Liver (tissue), 9 donors: ENCODE measurements around the gene COL12A1. TPM values are rescaled to one million over a fixed set of nuclear protein-coding genes. Genes with fewer than 3 reads are reported as not detected.

Source experiments
- DNase-seq: peaks from one replicate; pipeline ENCODE4 v3.0.0-alpha.2; 2017; ENCODE audit warnings: low spot score
- H3K27ac ChIP-seq, 2 donors: one replicate each; pipeline ENCODE4 v1.7.0; 2013; ENCODE audit warnings: inconsistent platforms in 2 of 2, low read length in 2 of 2, control low read depth in 1 of 2, low read depth in 1 of 2, mild to moderate bottlenecking in 1 of 2
- H3K27me3 ChIP-seq, 4 donors: one replicate each; pipeline versions ENCODE4 v1.6.1 to v1.7.0; 2013; ENCODE audit warnings: low read length in 3 of 4, inconsistent platforms in 1 of 4, mild to moderate bottlenecking in 1 of 4, moderate library complexity in 1 of 4; ENCODE audit not compliant: control insufficient read depth in 4 of 4, insufficient read depth in 4 of 4
- H3K36me3 ChIP-seq, 4 donors: one replicate each; pipeline versions ENCODE4 v1.6.1 to v1.7.0; 2013; ENCODE audit warnings: low read length in 3 of 4, mild to moderate bottlenecking in 3 of 4, low read depth in 1 of 4, moderate library complexity in 1 of 4; ENCODE audit not compliant: control insufficient read depth in 4 of 4, insufficient read depth in 3 of 4
- H3K4me1 ChIP-seq, 4 donors: one replicate each; pipeline versions ENCODE4 v1.6.1 to v1.7.0; 2013; ENCODE audit warnings: low read length in 3 of 4, mild to moderate bottlenecking in 3 of 4, moderate library complexity in 1 of 4; ENCODE audit not compliant: control insufficient read depth in 4 of 4, insufficient read depth in 4 of 4
- H3K4me3 ChIP-seq, 3 donors: one replicate each; pipeline versions ENCODE4 v1.6.1 to v1.7.0; 2013; ENCODE audit warnings: low read length in 3 of 3, control low read depth in 1 of 3, low read depth in 1 of 3, mild to moderate bottlenecking in 1 of 3
- H3K9ac ChIP-seq, 2 donors: one replicate each; pipeline ENCODE4 v1.7.0; 2013; ENCODE audit warnings: low read length in 2 of 2, mild to moderate bottlenecking in 2 of 2, moderate library complexity in 2 of 2, control low read depth in 1 of 2, low read depth in 1 of 2
- H3K9me3 ChIP-seq, 4 donors: one replicate each; pipeline versions ENCODE4 v1.6.1 to v1.7.0; 2013; ENCODE audit warnings: low read length in 3 of 4; ENCODE audit not compliant: control insufficient read depth in 4 of 4
- ATF3 ChIP-seq: IDR thresholded peaks from 2 replicates; pipeline ENCODE4 v1.6.1; 2016; ENCODE audit warnings: antibody characterized with exemption
- EGR1 ChIP-seq, 2 donors: IDR thresholded peaks; 2 replicates each; pipeline ENCODE4 v1.6.1; 2016 to 2018; ENCODE audit warnings: antibody characterized with exemption in 2 of 2, low read depth in 2 of 2
- FOXA1 ChIP-seq: IDR thresholded peaks from 2 replicates; pipeline ENCODE4 v1.6.1; 2016; ENCODE audit warnings: antibody characterized with exemption
- FOXA2 ChIP-seq: IDR thresholded peaks from 2 replicates; pipeline ENCODE4 v1.6.1; 2016; ENCODE audit warnings: antibody characterized with exemption
- GABPA ChIP-seq, 2 donors: IDR thresholded peaks in 1 of 2; conservative IDR thresholded peaks in 1 of 2; 2 replicates each; pipeline ENCODE4 v1.6.1; 2016; ENCODE audit warnings: antibody characterized with exemption in 2 of 2, mild to moderate bottlenecking in 1 of 2, moderate library complexity in 1 of 2
- HNF4A ChIP-seq, 2 donors: conservative IDR thresholded peaks; 2 replicates each; pipeline ENCODE4 v1.6.1; 2016; ENCODE audit warnings: antibody characterized with exemption in 2 of 2, mild to moderate bottlenecking in 2 of 2
- HNF4G ChIP-seq: IDR thresholded peaks from 2 replicates; pipeline ENCODE4 v1.6.1; 2016; ENCODE audit warnings: antibody characterized with exemption
- JUND ChIP-seq, 2 donors: IDR thresholded peaks; 2 replicates each; pipeline ENCODE4 v1.6.1; 2016; ENCODE audit warnings: antibody characterized with exemption in 2 of 2
- NR2F2 ChIP-seq: IDR thresholded peaks from 2 replicates; pipeline ENCODE4 v1.6.1; 2016; ENCODE audit warnings: antibody characterized with exemption
- RAD21 ChIP-seq, 2 donors: IDR thresholded peaks; 2 replicates each; pipeline ENCODE4 v1.6.1; 2016; ENCODE audit warnings: antibody characterized with exemption in 2 of 2, mild to moderate bottlenecking in 2 of 2
- REST ChIP-seq: IDR thresholded peaks from 2 replicates; pipeline ENCODE4 v1.6.1; 2016; ENCODE audit warnings: antibody characterized with exemption, mild to moderate bottlenecking
- RXRA ChIP-seq, 2 donors: IDR thresholded peaks; 2 replicates each; pipeline ENCODE4 v1.6.1; 2017 to 2018; ENCODE audit warnings: antibody characterized with exemption in 2 of 2, mild to moderate bottlenecking in 1 of 2
- SP1 ChIP-seq: IDR thresholded peaks from 2 replicates; pipeline ENCODE4 v1.6.1; 2018; ENCODE audit warnings: antibody characterized with exemption, mild to moderate bottlenecking
- TAF1 ChIP-seq: conservative IDR thresholded peaks from 2 replicates; pipeline ENCODE4 v1.6.1; 2016; ENCODE audit warnings: antibody characterized with exemption, mild to moderate bottlenecking
- YY1 ChIP-seq: IDR thresholded peaks from 2 replicates; pipeline ENCODE4 v1.6.1; 2016; ENCODE audit warnings: antibody characterized with exemption, mild to moderate bottlenecking
- ZBTB33 ChIP-seq: IDR thresholded peaks from 2 replicates; pipeline ENCODE4 v1.6.1; 2016; ENCODE audit warnings: antibody characterized with exemption
- WGBS: extraction: QIAGEN DNeasy Blood & Tissue Kit; methylation state at CpG from one replicate; pipeline ENCODE4 v1.1.7; 2013; 5-methylcytosine and 5-hydroxymethylcytosine counted together
- polyA plus RNA-seq, 2 donors: library from polyadenylated mRNA; stranded (reverse) in 1 of 2; unstranded in 1 of 2; fragments of 200-250 nt in 1 of 2; fragments of >200 nt in 1 of 2; fragmentation: Nextera tagmentation in 1 of 2; extraction: Ambion mirVana in 1 of 2; gene quantifications; one replicate each; pipeline versions ENCODE4 v1.2.1 to v1.2.3, GENCODE V29; 2013 to 2015
- total RNA-seq, 2 donors: library from RNA; depleted of rRNA; stranded (reverse); fragments of >200 nt; gene quantifications; one replicate each; pipeline ENCODE4 v1.2.3, GENCODE V29; 2014
- TF ChIP-seq, protein P1 (sequence below): fragments of 150-350 bp; IDR thresholded peaks from 2 replicates; pipeline ENCODE4 v1.5.1; 2017; ENCODE audit warnings: improper control_type of control experiment, low read depth, low read length; ENCODE audit not compliant: missing input control
- TF ChIP-seq, protein P2 (sequence below): IDR thresholded peaks from 2 replicates; pipeline ENCODE4 v1.6.1; 2016; ENCODE audit warnings: antibody characterized with exemption
- donor health status: healthy.
- donor health status: healthy.
- donor health status: healthy.
- donor health status: healthy.
- donor health status: healthy.

COL12A1 gene
- total and polyA plus RNA-seq, 4 donors: 0.15 to 5.1 (median 1.8) TPM

GRCh38 chr6:75202676-75203131 lies 3.1 kb downstream of the COL12A1 start:
- Histone ChIP-seq H3K27ac (no peak overlapping the region), H3K9me3 (no peaks in the 10 kb centered on the region), H3K9ac (no peak overlapping the region), H3K4me1 (peaks cover 12 to 40% (median 23%) of the 10 kb centered on the region in 4 donors), H3K36me3 (no peaks in the 10 kb centered on the region), H3K4me3 (no peak overlapping the region), H3K27me3 (peaks cover 0 to 28% (median 10%) of the 10 kb centered on the region in 4 donors)
- DNase-seq: no peak
- TF ChIP-seq, protein P1, sequence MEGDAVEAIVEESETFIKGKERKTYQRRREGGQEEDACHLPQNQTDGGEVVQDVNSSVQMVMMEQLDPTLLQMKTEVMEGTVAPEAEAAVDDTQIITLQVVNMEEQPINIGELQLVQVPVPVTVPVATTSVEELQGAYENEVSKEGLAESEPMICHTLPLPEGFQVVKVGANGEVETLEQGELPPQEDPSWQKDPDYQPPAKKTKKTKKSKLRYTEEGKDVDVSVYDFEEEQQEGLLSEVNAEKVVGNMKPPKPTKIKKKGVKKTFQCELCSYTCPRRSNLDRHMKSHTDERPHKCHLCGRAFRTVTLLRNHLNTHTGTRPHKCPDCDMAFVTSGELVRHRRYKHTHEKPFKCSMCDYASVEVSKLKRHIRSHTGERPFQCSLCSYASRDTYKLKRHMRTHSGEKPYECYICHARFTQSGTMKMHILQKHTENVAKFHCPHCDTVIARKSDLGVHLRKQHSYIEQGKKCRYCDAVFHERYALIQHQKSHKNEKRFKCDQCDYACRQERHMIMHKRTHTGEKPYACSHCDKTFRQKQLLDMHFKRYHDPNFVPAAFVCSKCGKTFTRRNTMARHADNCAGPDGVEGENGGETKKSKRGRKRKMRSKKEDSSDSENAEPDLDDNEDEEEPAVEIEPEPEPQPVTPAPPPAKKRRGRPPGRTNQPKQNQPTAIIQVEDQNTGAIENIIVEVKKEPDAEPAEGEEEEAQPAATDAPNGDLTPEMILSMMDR: no peak
- no peak for TF ChIP-seq REST
- no peak for TF ChIP-seq FOXA2
- 51% methylated on average over 12 of the region's 12 CpGs for WGBS

DNA sequence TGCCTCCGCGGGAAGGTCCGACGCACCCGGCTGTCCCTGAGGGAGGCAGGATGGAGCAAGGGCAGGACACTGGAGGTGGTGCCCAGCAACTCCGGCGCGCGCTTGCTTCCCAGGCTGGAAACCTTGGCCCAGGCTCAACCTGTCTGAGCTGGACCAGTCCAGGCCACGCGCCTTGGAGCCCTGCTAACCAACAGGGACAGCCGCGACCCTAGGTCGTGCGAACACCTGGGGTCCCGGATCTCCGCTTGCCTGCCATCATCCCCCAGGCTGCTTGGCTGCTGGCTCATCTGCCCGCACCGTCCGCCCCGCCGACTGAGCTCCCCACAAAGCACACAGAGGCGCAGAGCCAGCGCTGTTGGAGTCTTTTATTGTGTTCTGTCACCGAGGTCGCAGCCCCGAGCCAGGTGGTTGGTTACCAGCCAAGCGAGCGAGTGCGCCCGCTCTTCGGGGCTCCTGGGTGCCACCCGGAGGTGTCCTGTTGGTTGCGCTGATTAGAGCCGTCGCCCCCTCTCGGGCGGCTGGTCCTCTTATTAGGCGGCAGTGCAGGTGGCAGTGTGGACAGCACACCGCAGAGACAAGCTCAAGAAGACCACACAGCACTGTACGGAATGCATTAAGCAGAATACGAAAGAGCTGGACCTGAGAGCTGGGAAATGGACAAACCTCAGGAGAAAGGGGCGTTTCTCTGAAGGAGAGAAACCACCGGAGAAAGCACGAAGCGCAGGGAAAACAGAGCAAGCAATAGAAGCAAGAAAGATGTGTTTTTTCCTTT lies 3.8 kb downstream of the COL12A1 start:
- Histone ChIP-seq H3K4me1 (peaks cover 11 to 34% (median 20%) of the 10 kb centered on the region in 4 donors), H3K36me3 (no peaks in the 10 kb centered on the region), H3K9ac (no peak overlapping the region), H3K27ac (no peak overlapping the region), H3K4me3 (no peak overlapping the region), H3K9me3 (no peaks in the 10 kb centered on the region), H3K27me3 (peaks cover 0 to 26% (median 10%) of the 10 kb centered on the region in 4 donors)
- no peak for DNase-seq
- 10% methylated on average over 46 of the region's 46 CpGs for whole genome bisulfite sequencing
- TF ChIP-seq ATF3 (no peak), FOXA1 (no peak), HNF4G (no peak), RAD21 (IDR thresholded peaks at IDR 0.05) (no peak), SP1 (no peak), TAF1 (no peak), FOXA2 (no peak), HNF4A (conservative IDR thresholded peaks at IDR 0.05) (no peak), YY1 (no peak), ZBTB33 (no peak), RXRA (IDR thresholded peaks at IDR 0.05) (no peak), JUND (IDR thresholded peaks at IDR 0.05) (no peak), EGR1 (IDR thresholded peaks at IDR 0.05; ENCODE audit: low read depth in 2 of 2) (no peak), NR2F2 (no peak), GABPA (IDR thresholded peaks at IDR 0.05 in 1 of 2, conservative IDR thresholded peaks at IDR 0.05 in 1 of 2) (no peak)
- TF ChIP-seq, protein P2, sequence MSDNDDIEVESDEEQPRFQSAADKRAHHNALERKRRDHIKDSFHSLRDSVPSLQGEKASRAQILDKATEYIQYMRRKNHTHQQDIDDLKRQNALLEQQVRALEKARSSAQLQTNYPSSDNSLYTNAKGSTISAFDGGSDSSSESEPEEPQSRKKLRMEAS: no peak
